ENCODE measurements around the gene LILRB1.
"Not testable (repeated sequence)": the region's sequence is repeated elsewhere in the genome, so short reads cannot be mapped to it uniquely, and the experiment has no call there.

The LILRB1 gene

GRCh38 chr19:54630262-54630661, at the start of gene LILRB1:
Gene LILRB1, plus strand, starts transcription at chr19:54630484. Its CDS starts 590 bp downstream, at chr19:54631074.
- not testable (repeated sequence) for H3K27ac ChIP-seq (ENCODE audit: low read depth, low read length); H3K27me3 ChIP-seq (ENCODE audit: control insufficient read depth, insufficient read depth, low read length); H3K4me1 ChIP-seq (ENCODE audit: control insufficient read depth, insufficient read depth, low read length); H3K9ac ChIP-seq (ENCODE audit: low read length); H3K36me3 ChIP-seq (ENCODE audit: control insufficient read depth, insufficient read depth, low read length)
- H3K4me3 ChIP-seq (ENCODE audit: low read length), result peak within 1 kb of the TSS; percentile 15

- no peaks in the 10 kb centered on the region for H3K36me3 ChIP-seq (ENCODE audit: control insufficient read depth, insufficient read depth, low read length)
- no peak overlapping the region for H3K27ac ChIP-seq (ENCODE audit: low read depth, low read length)
- H3K4me3 ChIP-seq (ENCODE audit: low read length), result no peak overlapping the region
- H3K9ac ChIP-seq (ENCODE audit: low read length), result no peak overlapping the region
- H3K4me1 ChIP-seq (ENCODE audit: control insufficient read depth, insufficient read depth, low read length), result no peaks in the 10 kb centered on the region
- H3K27me3 ChIP-seq (ENCODE audit: control insufficient read depth, insufficient read depth, low read length), result no peaks in the 10 kb centered on the region
Observed at GRCh38 chr19:54586397-54586796, 43.9 kb upstream of the LILRB1 start.

DNA sequence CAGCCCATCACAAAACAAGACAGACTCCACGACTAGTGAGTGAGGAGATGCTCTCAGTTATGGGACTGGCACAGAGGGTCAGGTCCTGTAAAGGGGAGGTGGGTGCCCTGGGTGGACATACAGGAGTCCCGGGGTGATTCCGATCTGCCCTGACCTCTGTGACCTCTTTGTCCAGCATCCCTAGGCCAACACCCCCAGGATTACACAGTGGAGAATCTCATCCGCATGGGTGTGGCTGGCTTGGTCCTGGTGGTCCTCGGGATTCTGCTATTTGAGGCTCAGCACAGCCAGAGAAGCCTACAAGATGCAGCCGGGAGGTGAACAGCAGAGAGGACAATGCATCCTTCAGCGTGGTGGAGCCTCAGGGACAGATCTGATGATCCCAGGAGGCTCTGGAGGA, 43.3 kb upstream of the LILRB1 start:
- no peak overlapping the region for H3K4me3 ChIP-seq (ENCODE audit: low read length)
- H3K27me3 ChIP-seq (ENCODE audit: control insufficient read depth, insufficient read depth, low read length), result no peaks in the 10 kb centered on the region
- H3K4me1 ChIP-seq (ENCODE audit: control insufficient read depth, insufficient read depth, low read length), result no peaks in the 10 kb centered on the region
- H3K36me3 ChIP-seq (ENCODE audit: control insufficient read depth, insufficient read depth, low read length), result no peaks in the 10 kb centered on the region
- H3K9ac ChIP-seq (ENCODE audit: low read length), result no peak overlapping the region
- H3K27ac ChIP-seq (ENCODE audit: low read depth, low read length), result no peak overlapping the region

DNA sequence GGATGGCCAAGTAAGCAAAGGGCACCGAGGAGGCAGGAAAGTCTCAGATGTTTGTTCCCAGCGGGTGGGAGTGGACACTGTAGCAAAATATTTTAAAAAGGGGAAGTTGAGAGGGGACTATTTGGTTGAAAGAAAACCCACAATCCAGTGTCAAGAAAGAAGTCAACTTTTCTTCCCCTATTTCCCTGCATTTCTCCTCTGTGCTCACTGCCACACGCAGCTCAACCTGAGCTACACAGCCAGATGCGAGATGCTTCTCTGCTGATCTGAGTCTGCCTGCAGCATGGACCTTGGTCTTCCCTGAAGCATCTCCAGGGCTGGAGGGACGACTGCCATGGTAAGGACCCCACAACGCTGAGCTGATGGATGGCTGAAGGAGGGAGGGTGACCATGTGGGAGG, 36.8 kb upstream of the LILRB1 start, which contains the start of gene LILRA1:
TSS of gene LILRA1 (plus strand) at position 188 of the 400 bp plus-strand sequence. CDS start 613 bp downstream, outside the sequence.
- not testable (repeated sequence) for H3K27me3 ChIP-seq (ENCODE audit: control insufficient read depth, insufficient read depth, low read length); H3K4me1 ChIP-seq (ENCODE audit: control insufficient read depth, insufficient read depth, low read length); H3K36me3 ChIP-seq (ENCODE audit: control insufficient read depth, insufficient read depth, low read length); H3K27ac ChIP-seq (ENCODE audit: low read depth, low read length); H3K9ac ChIP-seq (ENCODE audit: low read length); H3K4me3 ChIP-seq (ENCODE audit: low read length)

DNA sequence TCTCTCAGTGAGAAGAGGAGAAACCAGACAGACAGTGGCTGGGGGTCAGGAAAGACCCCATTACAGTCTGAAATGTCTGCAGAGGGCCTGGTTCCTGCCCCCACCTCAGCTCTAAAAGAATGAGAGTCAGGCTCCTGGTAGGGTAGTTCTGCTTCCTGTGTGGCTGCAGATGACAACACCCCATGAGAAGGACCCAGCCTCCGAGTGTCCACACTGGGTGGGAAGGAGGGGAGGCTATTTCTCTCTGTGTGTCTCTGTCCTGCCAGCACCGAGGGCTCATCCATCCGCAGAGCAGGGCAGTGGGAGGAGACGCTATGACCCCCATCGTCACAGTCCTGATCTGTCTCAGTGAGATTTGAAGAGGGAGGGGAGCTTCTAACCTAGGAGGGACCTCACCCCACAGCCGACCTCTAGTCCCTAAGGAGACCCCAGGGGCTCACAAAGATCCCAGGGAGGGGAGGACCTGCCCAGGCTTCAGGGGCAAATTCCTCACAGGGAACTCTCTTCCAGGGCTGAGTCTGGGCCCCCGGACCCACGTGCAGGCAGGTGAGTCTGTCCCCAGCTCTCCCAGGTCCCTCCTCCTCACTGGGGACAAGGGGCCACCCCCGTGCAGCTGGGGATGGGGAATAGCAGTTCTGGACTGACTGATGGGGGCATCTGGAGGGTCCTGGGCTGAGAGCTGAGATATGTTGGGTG, 36.2 kb upstream of the LILRB1 start:
- H3K36me3 ChIP-seq (ENCODE audit: control insufficient read depth, insufficient read depth, low read length), result not testable (repeated sequence)

DNA sequence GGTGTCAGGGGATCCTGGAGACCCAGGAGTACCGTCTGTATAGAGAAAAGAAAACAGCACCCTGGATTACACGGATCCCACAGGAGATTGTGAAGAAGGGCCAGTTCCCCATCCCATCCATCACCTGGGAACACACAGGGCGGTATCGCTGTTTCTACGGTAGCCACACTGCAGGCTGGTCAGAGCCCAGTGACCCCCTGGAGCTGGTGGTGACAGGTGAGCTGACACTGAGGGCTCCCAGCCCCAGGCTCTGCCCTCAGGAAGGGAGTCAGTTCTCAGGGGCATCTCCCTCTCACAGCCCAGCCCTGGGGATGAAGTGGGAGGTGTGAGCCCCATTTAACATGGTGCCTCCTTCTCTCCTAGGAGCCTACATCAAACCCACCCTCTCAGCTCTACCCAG, 35.5 kb upstream of the LILRB1 start:
- H3K27ac ChIP-seq (ENCODE audit: low read depth, low read length), result no peak overlapping the region

More for the DNA sequence above, 36.2 kb upstream of the LILRB1 start:
- not testable (repeated sequence) for H3K4me1 ChIP-seq (ENCODE audit: control insufficient read depth, insufficient read depth, low read length); H3K27ac ChIP-seq (ENCODE audit: low read depth, low read length); H3K9ac ChIP-seq (ENCODE audit: low read length); H3K4me3 ChIP-seq (ENCODE audit: low read length); H3K27me3 ChIP-seq (ENCODE audit: control insufficient read depth, insufficient read depth, low read length)

GRCh38 chr19:54595680-54596436, 34.4 kb upstream of the LILRB1 start:
- not testable (repeated sequence) for H3K4me1 ChIP-seq (ENCODE audit: control insufficient read depth, insufficient read depth, low read length); H3K36me3 ChIP-seq (ENCODE audit: control insufficient read depth, insufficient read depth, low read length); H3K27me3 ChIP-seq (ENCODE audit: control insufficient read depth, insufficient read depth, low read length); H3K27ac ChIP-seq (ENCODE audit: low read depth, low read length); H3K4me3 ChIP-seq (ENCODE audit: low read length); H3K9ac ChIP-seq (ENCODE audit: low read length)

More for the DNA sequence above, 35.5 kb upstream of the LILRB1 start:
- H3K4me1 ChIP-seq (ENCODE audit: control insufficient read depth, insufficient read depth, low read length), result no peaks in the 10 kb centered on the region
- H3K4me3 ChIP-seq (ENCODE audit: low read length), result no peak overlapping the region
- H3K27me3 ChIP-seq (ENCODE audit: control insufficient read depth, insufficient read depth, low read length), result no peaks in the 10 kb centered on the region
- no peak overlapping the region for H3K9ac ChIP-seq (ENCODE audit: low read length)
- H3K36me3 ChIP-seq (ENCODE audit: control insufficient read depth, insufficient read depth, low read length), result no peaks in the 10 kb centered on the region

- no peak overlapping the region for H3K27ac ChIP-seq (ENCODE audit: low read depth, low read length)
- H3K4me3 ChIP-seq (ENCODE audit: low read length), result no peak overlapping the region
- H3K27me3 ChIP-seq (ENCODE audit: control insufficient read depth, insufficient read depth, low read length), result no peaks in the 10 kb centered on the region
- no peak overlapping the region for H3K9ac ChIP-seq (ENCODE audit: low read length)
- no peaks in the 10 kb centered on the region for H3K36me3 ChIP-seq (ENCODE audit: control insufficient read depth, insufficient read depth, low read length)
- H3K4me1 ChIP-seq (ENCODE audit: control insufficient read depth, insufficient read depth, low read length), result no peaks in the 10 kb centered on the region
Observed at GRCh38 chr19:54600212-54600611, 30.1 kb upstream of the LILRB1 start.

GRCh38 chr19:54606230-54606629, 24.1 kb upstream of the LILRB1 start:
- Histone ChIP-seq H3K4me1 (ENCODE audit: control insufficient read depth, insufficient read depth, low read length) (no peaks in the 10 kb centered on the region), H3K27me3 (ENCODE audit: control insufficient read depth, insufficient read depth, low read length) (no peaks in the 10 kb centered on the region), H3K27ac (ENCODE audit: low read depth, low read length) (no peak overlapping the region), H3K4me3 (ENCODE audit: low read length) (no peak overlapping the region), H3K36me3 (ENCODE audit: control insufficient read depth, insufficient read depth, low read length) (no peaks in the 10 kb centered on the region), H3K9ac (ENCODE audit: low read length) (no peak overlapping the region)

GRCh38 chr19:54606891-54607784, 23.1 kb upstream of the LILRB1 start:
- no peaks in the 10 kb centered on the region for H3K27me3 ChIP-seq (ENCODE audit: control insufficient read depth, insufficient read depth, low read length)

GRCh38 chr19:54607785-54608150, 22.5 kb upstream of the LILRB1 start:
- Histone ChIP-seq H3K4me1 (ENCODE audit: control insufficient read depth, insufficient read depth, low read length) (no peaks in the 10 kb centered on the region), H3K27ac (ENCODE audit: low read depth, low read length) (no peak overlapping the region), H3K36me3 (ENCODE audit: control insufficient read depth, insufficient read depth, low read length) (no peaks in the 10 kb centered on the region), H3K9ac (ENCODE audit: low read length) (no peak overlapping the region), H3K4me3 (ENCODE audit: low read length) (no peak overlapping the region), H3K27me3 (ENCODE audit: control insufficient read depth, insufficient read depth, low read length) (no peaks in the 10 kb centered on the region)

More at GRCh38 chr19:54606891-54607784, 23.1 kb upstream of the LILRB1 start:
- Histone ChIP-seq H3K27ac (ENCODE audit: low read depth, low read length) (no peak overlapping the region), H3K9ac (ENCODE audit: low read length) (no peak overlapping the region), H3K36me3 (ENCODE audit: control insufficient read depth, insufficient read depth, low read length) (no peaks in the 10 kb centered on the region), H3K4me1 (ENCODE audit: control insufficient read depth, insufficient read depth, low read length) (no peaks in the 10 kb centered on the region), H3K4me3 (ENCODE audit: low read length) (no peak overlapping the region)

GRCh38 chr19:54608205-54608604, 22.1 kb upstream of the LILRB1 start:
- no peak overlapping the region for H3K4me3 ChIP-seq (ENCODE audit: low read length)
- H3K9ac ChIP-seq (ENCODE audit: low read length), result no peak overlapping the region
- H3K27ac ChIP-seq (ENCODE audit: low read depth, low read length), result no peak overlapping the region

More at GRCh38 chr19:54608205-54608604, 22.1 kb upstream of the LILRB1 start:
- no peaks in the 10 kb centered on the region for H3K4me1 ChIP-seq (ENCODE audit: control insufficient read depth, insufficient read depth, low read length)
- no peaks in the 10 kb centered on the region for H3K36me3 ChIP-seq (ENCODE audit: control insufficient read depth, insufficient read depth, low read length)
- H3K27me3 ChIP-seq (ENCODE audit: control insufficient read depth, insufficient read depth, low read length), result no peaks in the 10 kb centered on the region

Data from rectal smooth muscle tissue (tissue), 1 donor.